Measurements from ENCODE around the gene TMEM271.

GRCh38 chr4:569958-570667 lies 6.0 kb downstream of the TMEM271 start:
- TF ChIP-seq CTCF (IDR thresholded peaks at IDR 0.05), result no peak
- no peak for TF ChIP-seq POLR2A (IDR thresholded peaks at IDR 0.05)

Data from transverse colon (tissue), 3 donors.